ENCODE data around the gene DPP9. TPM values are rescaled to one million over a fixed set of nuclear protein-coding genes. Genes with fewer than 3 reads are reported as not detected.
A peak's percentile ranks its signal among the peaks of the same experiment; 100 is the strongest.

The DPP9 gene
- total RNA-seq, 2 experiments from 2014 or later: 40.2 to 63.8 TPM

DNA sequence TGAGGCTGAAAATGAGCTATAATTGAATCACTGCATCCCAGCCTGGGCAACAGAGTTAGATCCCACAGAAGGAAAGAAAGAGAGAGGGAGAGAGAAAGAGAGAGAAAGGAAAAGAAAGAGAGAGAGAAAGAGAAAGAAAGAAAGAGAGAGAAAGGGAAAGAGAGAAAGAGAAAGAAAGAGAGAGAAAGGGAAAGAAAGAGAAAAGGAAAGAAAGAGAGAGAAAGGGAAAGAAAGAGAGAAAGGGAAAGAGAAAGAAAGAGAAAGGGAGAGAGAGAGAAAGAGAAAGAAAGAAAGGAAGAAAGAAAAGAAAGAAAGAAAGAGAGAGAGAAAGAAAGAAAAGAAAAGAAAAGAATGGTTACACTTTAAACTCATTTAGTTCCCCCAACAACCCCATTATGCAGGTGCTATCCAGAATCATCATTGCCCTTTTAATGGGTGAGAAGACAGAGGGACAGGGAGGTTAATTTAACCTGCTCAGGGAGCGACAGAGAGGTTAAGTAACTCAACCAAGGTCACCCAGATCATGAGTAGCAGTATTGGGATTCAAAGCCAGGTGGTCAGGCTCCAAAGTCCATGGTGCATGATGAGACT lies 10.2 kb upstream of the DPP9 start:
- intact Hi-C loops (cut with micrococcal nuclease; ENCODE audit: unreplicated experiment): no loop called here
- Histone ChIP-seq H3K27ac (ENCODE audit: low read depth, low read length, poor library complexity, severe bottlenecking) (no peak overlapping the region), H3K36me3 (ENCODE audit: insufficient read depth, low read length) (no peaks in the 10 kb centered on the region), H3K4me3 (ENCODE audit: low read depth, low read length, poor library complexity, severe bottlenecking) (no peak overlapping the region), H3K79me2 (ENCODE audit: insufficient read depth, low read depth, low read length) (no peaks in the 10 kb centered on the region), H4K20me1 (ENCODE audit: insufficient read depth, low read length) (no peaks in the 10 kb centered on the region), H3K4me1 (ENCODE audit: insufficient read depth, low read length, poor library complexity, severe bottlenecking) (peaks cover 4% of the 10 kb centered on the region), H3K9me2 (ENCODE audit: insufficient read depth, low read length) (no peaks in the 10 kb centered on the region), H3K9me3 (ENCODE audit: low read length) (no peaks in the 10 kb centered on the region), H2AFZ (ENCODE audit: low read length) (no peak overlapping the region), H3K4me2 (ENCODE audit: low read length) (no peak overlapping the region)
- no peak for DNase-seq (ENCODE audit: low spot score)
- no TSS peak for BruUV-seq (replicated peaks)
- ChIA-PET POLR2A (interaction anchor here (0.6 to 0.8 kb wide), 2 partner anchors 52 to 57 kb away, joined by 3 to 4 read pairs; partner anchors contain the start of gene FEM1A), CTCF (ENCODE audit: unreplicated experiment) (interaction anchor here (1.2 kb wide), 1 partner anchor 58 kb away, joined by 3 read pairs; the partner anchor contains the start of gene FEM1A)
- TF ChIP-seq, protein P1, sequence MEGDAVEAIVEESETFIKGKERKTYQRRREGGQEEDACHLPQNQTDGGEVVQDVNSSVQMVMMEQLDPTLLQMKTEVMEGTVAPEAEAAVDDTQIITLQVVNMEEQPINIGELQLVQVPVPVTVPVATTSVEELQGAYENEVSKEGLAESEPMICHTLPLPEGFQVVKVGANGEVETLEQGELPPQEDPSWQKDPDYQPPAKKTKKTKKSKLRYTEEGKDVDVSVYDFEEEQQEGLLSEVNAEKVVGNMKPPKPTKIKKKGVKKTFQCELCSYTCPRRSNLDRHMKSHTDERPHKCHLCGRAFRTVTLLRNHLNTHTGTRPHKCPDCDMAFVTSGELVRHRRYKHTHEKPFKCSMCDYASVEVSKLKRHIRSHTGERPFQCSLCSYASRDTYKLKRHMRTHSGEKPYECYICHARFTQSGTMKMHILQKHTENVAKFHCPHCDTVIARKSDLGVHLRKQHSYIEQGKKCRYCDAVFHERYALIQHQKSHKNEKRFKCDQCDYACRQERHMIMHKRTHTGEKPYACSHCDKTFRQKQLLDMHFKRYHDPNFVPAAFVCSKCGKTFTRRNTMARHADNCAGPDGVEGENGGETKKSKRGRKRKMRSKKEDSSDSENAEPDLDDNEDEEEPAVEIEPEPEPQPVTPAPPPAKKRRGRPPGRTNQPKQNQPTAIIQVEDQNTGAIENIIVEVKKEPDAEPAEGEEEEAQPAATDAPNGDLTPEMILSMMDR (conservative IDR thresholded peaks at IDR 0.05; ENCODE audit: low read length): no peak
- no peak for TF ChIP-seq EZH2phosphoT487 (IDR thresholded peaks at IDR 0.05; ENCODE audit: borderline replicate concordance, low read depth, low read length)

DNA sequence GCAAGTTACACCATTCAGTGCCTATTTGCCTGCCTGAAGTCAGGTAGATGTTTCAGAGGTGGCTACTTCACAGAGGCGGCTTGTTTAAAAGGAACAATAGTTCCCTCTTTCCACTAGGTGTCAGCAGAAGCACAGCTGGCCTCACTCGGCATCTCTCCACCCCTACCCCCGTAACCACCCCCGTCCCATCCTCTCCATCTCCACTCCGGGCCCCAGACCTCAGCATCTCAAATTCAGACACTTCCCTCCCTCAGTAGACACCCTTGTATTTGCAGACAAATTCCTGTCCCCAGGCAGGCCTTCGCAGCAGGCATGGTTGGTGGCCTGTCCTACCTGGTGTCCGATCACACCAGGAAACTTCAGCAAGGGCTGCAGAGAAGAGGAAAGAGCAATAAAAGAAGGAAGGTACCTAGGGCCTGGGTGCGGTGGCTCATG lies 9.1 kb upstream of the DPP9 start:
- TF ChIP-seq, protein P1 (conservative IDR thresholded peaks at IDR 0.05; ENCODE audit: low read length): peak; percentile 88
- TF ChIP-seq EZH2phosphoT487 (IDR thresholded peaks at IDR 0.05; ENCODE audit: borderline replicate concordance, low read depth, low read length): no peak
- peak overlapping the region; percentile 67; the same call in 1 of the 2 replicates for H2AFZ ChIP-seq (ENCODE audit: low read length)
- no peaks in the 10 kb centered on the region for H3K9me3 ChIP-seq (ENCODE audit: low read length)
- DNase-seq (ENCODE audit: low spot score): peak; percentile 85
- H3K36me3 ChIP-seq (ENCODE audit: insufficient read depth, low read length): no peaks in the 10 kb centered on the region
- no peak overlapping the region for H3K27ac ChIP-seq (ENCODE audit: low read depth, low read length, poor library complexity, severe bottlenecking)
- no peaks in the 10 kb centered on the region for H3K79me2 ChIP-seq (ENCODE audit: insufficient read depth, low read depth, low read length)
- no TSS peak for BruUV-seq (replicated peaks)
- ChIA-PET CTCF (ENCODE audit: unreplicated experiment) (interaction anchor here (1.2 kb wide), 1 partner anchor 58 kb away, joined by 7 read pairs; the partner anchor contains the start of gene FEM1A), POLR2A (no interaction called here)
- peak overlapping the region; percentile 63 for H3K4me2 ChIP-seq (ENCODE audit: low read length)
- no peak overlapping the region for H3K4me3 ChIP-seq (ENCODE audit: low read depth, low read length, poor library complexity, severe bottlenecking)
- H3K4me1 ChIP-seq (ENCODE audit: insufficient read depth, low read length, poor library complexity, severe bottlenecking): peaks cover 4% of the 10 kb centered on the region
- H4K20me1 ChIP-seq (ENCODE audit: insufficient read depth, low read length): no peaks in the 10 kb centered on the region
- intact Hi-C loops (cut with micrococcal nuclease; ENCODE audit: unreplicated experiment): loop anchor here (1.0 kb wide), 2 partner anchors 59 to 72 kb away; partner anchors contain the start of gene FEM1A
- no peaks in the 10 kb centered on the region for H3K9me2 ChIP-seq (ENCODE audit: insufficient read depth, low read length)

DNA sequence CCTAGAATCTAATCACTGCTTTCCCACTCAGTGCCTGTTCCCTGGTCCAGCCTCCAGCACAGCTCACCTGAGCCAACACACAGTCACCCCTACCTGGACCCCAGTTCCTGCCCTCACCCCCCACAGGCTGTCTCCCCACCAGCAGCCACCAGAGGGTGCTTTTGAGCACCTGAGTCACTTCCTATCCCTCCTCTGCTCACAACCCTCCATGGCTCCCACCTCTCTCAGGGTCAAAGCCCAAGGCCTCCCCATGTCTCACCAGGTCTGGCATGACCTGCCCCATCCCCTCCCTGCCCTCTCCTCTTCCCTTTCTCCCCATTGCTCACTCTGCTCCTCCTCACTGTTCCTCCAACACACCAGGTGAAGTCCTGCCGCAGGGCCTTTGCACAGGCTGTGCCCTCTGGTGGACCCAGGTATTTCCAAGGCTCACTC lies 7.1 kb upstream of the DPP9 start:
- Histone ChIP-seq H3K36me3 (ENCODE audit: insufficient read depth, low read length) (no peaks in the 10 kb centered on the region), H3K9me3 (ENCODE audit: low read length) (no peaks in the 10 kb centered on the region), H3K79me2 (ENCODE audit: insufficient read depth, low read depth, low read length) (no peaks in the 10 kb centered on the region), H4K20me1 (ENCODE audit: insufficient read depth, low read length) (no peaks in the 10 kb centered on the region), H3K27ac (ENCODE audit: low read depth, low read length, poor library complexity, severe bottlenecking) (no peak overlapping the region), H2AFZ (ENCODE audit: low read length) (no peak overlapping the region), H3K4me2 (ENCODE audit: low read length) (no peak overlapping the region), H3K4me1 (ENCODE audit: insufficient read depth, low read length, poor library complexity, severe bottlenecking) (peaks cover 4% of the 10 kb centered on the region), H3K4me3 (ENCODE audit: low read depth, low read length, poor library complexity, severe bottlenecking) (no peak overlapping the region), H3K9me2 (ENCODE audit: insufficient read depth, low read length) (no peaks in the 10 kb centered on the region)
- CTCF ChIA-PET (ENCODE audit: unreplicated experiment): no interaction called here
- intact Hi-C loops (cut with micrococcal nuclease; ENCODE audit: unreplicated experiment): no loop called here
- POLR2A ChIA-PET: no interaction called here
- TF ChIP-seq, protein P1 (conservative IDR thresholded peaks at IDR 0.05; ENCODE audit: low read length): peak; percentile 69
- TF ChIP-seq EZH2phosphoT487 (IDR thresholded peaks at IDR 0.05; ENCODE audit: borderline replicate concordance, low read depth, low read length): no peak
- no TSS peak for BruUV-seq (replicated peaks)
- peak; percentile 45 for DNase-seq (ENCODE audit: low spot score)

Measured in OCI-LY7 (cell line).